OCI-LY1 (cell line): Measurements from ENCODE around the gene LPCAT2.

Experiments
- EZH2 ChIP-seq: fragments of 200-600 bp; sonication (generic), shearing (Covaris generic); IDR thresholded peaks from 2 replicates; pipeline ENCODE4 v1.8.0; 2017; ENCODE audit warnings: borderline replicate concordance, mixed run types, mild to moderate bottlenecking, antibody characterized with exemption, low read length, moderate library complexity, mixed read lengths
- TF ChIP-seq, protein P1 (sequence below): fragments of 200-600 bp; sonication (generic), shearing (Covaris generic); IDR thresholded peaks from 2 replicates; pipeline ENCODE4 v1.5.1; 2017; ENCODE audit warnings: mild to moderate bottlenecking, antibody characterized with exemption, low read length, moderate library complexity, mixed read lengths

DNA sequence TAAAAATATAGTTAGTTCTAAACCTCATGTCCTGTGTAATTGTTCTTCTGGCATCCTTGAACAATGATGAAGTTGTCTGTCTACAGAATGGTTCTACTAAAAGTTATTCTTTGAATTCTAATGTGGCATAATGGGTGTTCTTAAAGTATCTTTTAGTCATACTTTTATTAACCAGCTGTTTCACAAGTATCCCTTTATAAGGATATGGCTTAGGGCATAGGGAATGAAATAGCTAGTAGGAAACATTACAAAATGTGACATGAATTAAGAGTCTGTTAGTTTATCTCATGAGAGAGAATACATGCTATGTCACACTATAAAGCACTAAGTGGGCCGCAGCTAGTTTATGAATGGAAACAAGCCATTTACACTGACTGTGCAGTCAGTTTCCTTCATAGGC, 31.3 kb downstream of the LPCAT2 start:
- TF ChIP-seq, protein P1, sequence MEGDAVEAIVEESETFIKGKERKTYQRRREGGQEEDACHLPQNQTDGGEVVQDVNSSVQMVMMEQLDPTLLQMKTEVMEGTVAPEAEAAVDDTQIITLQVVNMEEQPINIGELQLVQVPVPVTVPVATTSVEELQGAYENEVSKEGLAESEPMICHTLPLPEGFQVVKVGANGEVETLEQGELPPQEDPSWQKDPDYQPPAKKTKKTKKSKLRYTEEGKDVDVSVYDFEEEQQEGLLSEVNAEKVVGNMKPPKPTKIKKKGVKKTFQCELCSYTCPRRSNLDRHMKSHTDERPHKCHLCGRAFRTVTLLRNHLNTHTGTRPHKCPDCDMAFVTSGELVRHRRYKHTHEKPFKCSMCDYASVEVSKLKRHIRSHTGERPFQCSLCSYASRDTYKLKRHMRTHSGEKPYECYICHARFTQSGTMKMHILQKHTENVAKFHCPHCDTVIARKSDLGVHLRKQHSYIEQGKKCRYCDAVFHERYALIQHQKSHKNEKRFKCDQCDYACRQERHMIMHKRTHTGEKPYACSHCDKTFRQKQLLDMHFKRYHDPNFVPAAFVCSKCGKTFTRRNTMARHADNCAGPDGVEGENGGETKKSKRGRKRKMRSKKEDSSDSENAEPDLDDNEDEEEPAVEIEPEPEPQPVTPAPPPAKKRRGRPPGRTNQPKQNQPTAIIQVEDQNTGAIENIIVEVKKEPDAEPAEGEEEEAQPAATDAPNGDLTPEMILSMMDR, result no peak
- no peak for TF ChIP-seq EZH2
